GM18498 (cell line): ENCODE data around the gene TANGO2.

Source experiments
- ATAC-seq: cut with Tn5 transposase; IDR thresholded peaks from one replicate; pipeline ENCODE4 v1.9.1; 2021; ENCODE audit warnings: mild to moderate bottlenecking, moderate library complexity; ENCODE audit not compliant: unreplicated experiment

The TANGO2 gene

GRCh38 chr22:20039683-20040325, 18.9 kb downstream of the TANGO2 start:
- ATAC-seq, result no peak

- no peak for ATAC-seq
These were observed 19.7 kb downstream of the TANGO2 start for GRCh38 chr22:20040327-20041200.

GRCh38 chr22:20043057-20043996, 22.4 kb downstream of the TANGO2 start:
- no peak for ATAC-seq

GRCh38 chr22:20043997-20044342, 23.1 kb downstream of the TANGO2 start:
- ATAC-seq, result no peak

GRCh38 chr22:20044495-20045151, 23.7 kb downstream of the TANGO2 start:
- no peak for ATAC-seq

- no peak for ATAC-seq
These were observed 25.8 kb downstream of the TANGO2 start for GRCh38 chr22:20046730-20047129.

- no peak for ATAC-seq
These were observed 31.0 kb downstream of the TANGO2 start for GRCh38 chr22:20051927-20052308.

DNA sequence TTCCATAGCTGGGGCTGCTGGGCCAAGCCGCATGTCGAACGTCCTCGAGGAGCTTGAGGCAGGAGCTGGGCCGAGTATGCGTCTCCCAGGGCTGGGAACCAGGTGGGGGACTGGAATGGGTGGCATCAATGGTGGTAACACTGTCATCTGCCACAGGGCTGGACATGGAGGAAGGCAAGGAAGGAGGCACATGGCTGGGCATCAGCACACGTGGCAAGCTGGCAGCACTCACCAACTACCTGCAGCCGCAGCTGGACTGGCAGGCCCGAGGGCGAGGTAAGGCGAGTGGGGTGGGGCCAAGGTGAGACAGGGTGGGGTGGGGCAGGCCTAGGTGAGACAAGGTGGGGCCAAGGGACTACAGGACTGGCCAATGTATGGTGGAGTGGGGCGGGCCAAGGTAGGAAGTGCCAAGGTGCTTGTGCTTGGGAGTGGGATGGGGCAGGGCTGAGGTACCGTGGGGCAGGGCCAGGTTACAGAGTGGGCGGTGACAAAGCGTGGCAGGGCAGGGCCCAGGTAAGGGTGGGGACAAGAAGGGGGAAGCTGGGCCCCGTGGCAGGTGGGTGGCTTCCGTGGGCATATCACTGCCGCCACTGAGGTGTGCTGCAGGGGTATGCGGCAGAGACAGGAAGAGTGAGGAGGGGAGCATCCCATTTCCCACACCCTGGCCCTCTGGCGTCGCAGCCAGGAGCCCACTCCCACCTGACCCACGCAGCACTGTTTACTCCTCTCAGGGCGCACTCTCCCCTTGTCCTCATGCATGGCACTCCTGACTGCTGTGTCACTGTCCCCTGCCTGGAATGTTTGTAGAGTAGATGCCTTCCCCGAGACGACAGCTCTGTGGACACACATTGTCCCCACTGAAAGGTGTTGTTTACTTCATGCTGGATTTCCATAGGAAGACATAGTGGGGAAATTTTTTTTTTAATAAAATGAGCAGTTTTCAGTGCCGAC, 31.7 kb downstream of the TANGO2 start:
- ATAC-seq, result no peak

DNA sequence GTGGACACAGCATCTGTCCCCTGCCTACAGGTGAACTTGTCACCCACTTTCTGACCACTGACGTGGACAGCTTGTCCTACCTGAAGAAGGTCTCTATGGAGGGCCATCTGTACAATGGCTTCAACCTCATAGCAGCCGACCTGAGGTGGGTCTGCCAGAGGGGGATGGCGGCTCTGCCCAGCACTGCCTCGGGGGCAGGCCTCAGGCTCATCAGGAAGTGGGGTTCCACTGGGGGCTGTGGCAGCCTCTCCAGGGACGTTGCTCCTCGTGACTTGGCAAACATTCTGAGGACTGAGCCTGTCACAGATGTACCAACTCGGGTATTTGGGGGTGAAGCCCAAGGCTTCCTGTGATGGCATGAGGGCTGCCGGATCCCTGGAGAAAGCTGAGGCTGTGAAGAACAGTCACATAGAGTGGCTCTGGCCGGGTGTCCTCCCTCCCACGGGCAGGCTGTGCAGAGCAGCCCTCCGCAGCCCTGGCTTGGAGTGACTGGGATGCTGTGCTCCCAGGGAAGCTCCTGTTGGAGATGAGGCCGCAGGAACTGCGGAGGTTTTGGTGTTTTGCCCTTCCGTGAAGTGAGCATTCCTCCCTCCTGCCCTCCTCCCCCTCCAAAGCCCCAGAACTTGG, 32.6 kb downstream of the TANGO2 start:
- no peak for ATAC-seq

GRCh38 chr22:20054034-20054427, 33.1 kb downstream of the TANGO2 start:
- no peak for ATAC-seq

DNA sequence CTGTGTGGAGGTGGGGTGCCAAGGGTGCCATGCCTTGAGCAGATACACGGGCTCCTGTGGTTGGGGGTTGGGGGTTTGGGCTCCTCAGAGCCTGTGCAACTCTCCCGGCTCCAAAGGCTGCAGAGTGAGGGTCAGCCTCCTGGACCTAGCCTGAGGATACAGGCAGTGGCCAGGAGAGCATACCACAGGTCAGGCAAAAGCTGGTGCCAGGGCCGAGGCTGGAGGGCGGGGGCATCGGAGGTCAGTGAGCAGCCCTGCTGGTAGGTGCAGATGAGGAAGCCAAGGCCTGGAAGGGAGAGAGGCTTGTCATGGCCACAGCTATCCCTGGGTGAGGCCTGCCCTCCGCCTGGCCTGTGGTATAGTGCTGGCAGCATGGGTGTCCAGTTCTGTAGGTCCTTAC, 33.6 kb downstream of the TANGO2 start:
- ATAC-seq, result no peak

DNA sequence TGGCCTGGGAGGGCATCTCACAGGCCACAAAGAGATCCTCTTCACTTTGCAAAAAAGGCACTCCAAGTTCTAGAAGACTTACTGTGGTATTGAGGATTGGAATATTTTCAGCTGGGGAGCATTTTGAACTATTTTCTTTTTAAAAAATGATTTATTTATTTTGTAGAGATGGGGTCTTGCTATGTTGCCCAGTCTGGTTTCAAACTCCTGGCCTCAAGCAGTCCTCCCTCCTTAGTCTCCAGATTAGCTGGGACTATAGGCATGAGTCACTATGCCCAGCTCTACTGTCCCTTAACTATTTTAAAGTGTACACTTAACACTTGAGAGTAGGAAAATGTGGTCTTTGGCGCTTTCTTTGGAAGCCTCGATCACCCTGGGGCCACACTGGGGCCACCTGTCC, 34.2 kb downstream of the TANGO2 start:
- ATAC-seq, result no peak

DNA sequence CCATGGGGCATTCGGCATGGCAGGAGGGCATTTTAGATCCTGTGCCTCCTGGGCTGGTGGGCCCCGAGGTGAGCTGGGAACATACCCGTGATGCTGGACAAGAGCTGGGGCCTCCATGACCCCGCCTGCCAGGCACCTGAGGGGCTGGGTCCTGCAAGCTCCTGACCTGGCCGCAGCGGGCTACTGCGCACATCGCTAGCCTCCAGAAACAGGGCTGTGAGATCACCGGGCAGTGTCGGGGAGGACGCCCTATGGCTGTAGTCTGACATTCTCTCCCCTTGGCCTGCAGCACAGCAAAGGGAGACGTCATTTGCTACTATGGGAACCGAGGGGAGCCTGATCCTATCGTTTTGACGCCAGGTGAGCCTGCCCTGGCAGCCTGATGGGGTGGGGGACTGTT, 34.7 kb downstream of the TANGO2 start:
- no peak for ATAC-seq

DNA sequence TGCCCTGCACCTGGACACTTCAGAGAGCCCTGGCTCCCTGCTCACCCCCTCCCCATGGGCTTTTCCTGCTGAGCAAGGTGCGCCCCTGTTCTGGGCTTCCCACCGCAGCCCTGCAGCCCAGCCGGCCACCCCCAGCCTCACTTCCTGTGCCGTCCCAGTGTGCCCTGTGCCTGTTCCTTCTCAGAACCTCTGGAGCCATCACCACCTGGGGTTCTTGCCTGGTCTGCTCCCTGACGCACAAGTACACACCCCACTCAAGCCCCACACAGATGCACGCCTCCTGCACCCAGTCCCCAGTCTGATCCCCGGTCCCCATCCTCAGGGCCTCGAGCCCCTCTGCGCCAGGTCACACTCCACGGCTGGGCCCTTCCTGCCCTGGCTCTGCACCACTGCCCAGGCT, 35.3 kb downstream of the TANGO2 start:
- no peak for ATAC-seq

DNA sequence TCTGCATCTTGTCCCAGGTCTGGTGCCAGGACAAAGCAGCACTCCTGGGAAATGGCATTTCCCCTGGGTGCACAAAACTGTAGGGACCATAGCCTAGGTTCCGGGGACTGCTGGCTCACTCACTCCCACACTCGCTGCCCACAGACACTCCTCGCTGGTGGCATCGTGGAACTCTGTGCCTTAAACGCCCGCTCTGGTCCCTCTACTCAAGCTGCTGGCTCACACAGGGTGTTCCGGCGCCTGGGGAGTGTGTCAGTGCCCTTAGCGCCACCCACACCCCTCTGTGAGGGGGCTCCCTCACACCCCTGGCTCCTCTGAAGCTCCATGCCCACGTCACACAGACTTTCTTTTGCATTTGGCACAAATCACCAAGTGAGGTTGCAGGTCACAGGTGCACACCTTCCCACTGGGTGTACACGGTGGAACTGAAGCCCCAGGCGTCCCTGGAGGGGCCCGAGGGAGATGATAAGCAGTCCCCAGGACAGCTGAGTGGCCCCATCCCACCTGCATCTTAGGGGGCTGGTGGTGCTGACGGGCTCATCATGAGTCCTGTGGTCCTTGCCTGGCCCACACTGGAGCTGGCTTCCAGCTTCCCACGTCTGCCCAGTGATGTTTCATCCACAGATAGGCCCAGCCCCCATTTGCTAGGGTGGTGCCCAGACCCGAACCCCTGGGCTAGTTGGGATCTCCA, 35.9 kb downstream of the TANGO2 start:
- ATAC-seq, result no peak

GRCh38 chr22:20057596-20058268, 36.8 kb downstream of the TANGO2 start:
- no peak for ATAC-seq

- no peak for ATAC-seq
These were observed 38.3 kb downstream of the TANGO2 start for GRCh38 chr22:20058989-20059770.
